HEK293 (cell line): ENCODE measurements around the gene BAIAP3.
A peak's percentile ranks its signal among the peaks of the same experiment; 100 is the strongest.

ENCODE experiments used
- EGR2 ChIP-seq: fragments of 450-650 bp; formaldehyde crosslinking; IDR thresholded peaks from 2 replicates; pipeline ENCODE4 v1.5.1; 2016; ENCODE audit warnings: low read depth, missing biosample characterization, missing genetic modification characterization
- HOXA7 ChIP-seq: sonication (generic); formaldehyde crosslinking; IDR thresholded peaks from 2 replicates; pipeline ENCODE4 v1.8.1; 2022; ENCODE audit warnings: missing genetic modification reagents, borderline replicate concordance
- INSM2 ChIP-seq: fragments of 450-650 bp; formaldehyde crosslinking; IDR thresholded peaks from 2 replicates; pipeline ENCODE4 v1.5.1; 2016; ENCODE audit warnings: missing biosample characterization, missing genetic modification characterization
- KLF17 ChIP-seq: fragments of 450-650 bp; formaldehyde crosslinking; IDR thresholded peaks from 2 replicates; pipeline ENCODE4 v1.5.1; 2016; ENCODE audit warnings: missing biosample characterization, missing genetic modification characterization
- KLF9 ChIP-seq: fragments of 450-650 bp; formaldehyde crosslinking; IDR thresholded peaks from 2 replicates; pipeline ENCODE4 v1.5.1; 2016; ENCODE audit warnings: missing biosample characterization, missing genetic modification characterization, low read depth
- MYNN ChIP-seq: fragments of 450-650 bp; formaldehyde crosslinking; IDR thresholded peaks from 2 replicates; pipeline ENCODE4 v1.5.1; 2016; ENCODE audit warnings: missing biosample characterization, missing genetic modification characterization, borderline replicate concordance
- YY1 ChIP-seq: fragments of 450-650 bp; formaldehyde crosslinking; IDR thresholded peaks from 2 replicates; pipeline ENCODE4 v1.5.1; 2018; ENCODE audit warnings: missing biosample characterization, missing genetic modification characterization
- ZBTB26 ChIP-seq: fragments of 450-650 bp; formaldehyde crosslinking; optimal IDR thresholded peaks from 2 replicates; pipeline ENCODE3; 2016; ENCODE audit warnings: missing biosample characterization, mild to moderate bottlenecking, missing genetic modification characterization
- ZEB2 ChIP-seq: fragments of 450-650 bp; formaldehyde crosslinking; IDR thresholded peaks from 2 replicates; pipeline ENCODE4 v1.5.1; 2016; ENCODE audit warnings: missing biosample characterization, missing genetic modification characterization
- ZNF114 ChIP-seq: fragments of 450-650 bp; formaldehyde crosslinking; IDR thresholded peaks from 2 replicates; pipeline ENCODE4 v1.5.0; 2017; ENCODE audit warnings: missing biosample characterization, missing genetic modification characterization
- ZNF132 ChIP-seq: fragments of 450-650 bp; formaldehyde crosslinking; IDR thresholded peaks from 2 replicates; pipeline ENCODE4 v1.5.1; 2017; ENCODE audit warnings: missing biosample characterization, missing genetic modification characterization, borderline replicate concordance
- ZNF174 ChIP-seq: fragments of 450-650 bp; formaldehyde crosslinking; IDR thresholded peaks from 2 replicates; pipeline ENCODE4 v1.5.0; 2017; ENCODE audit warnings: missing biosample characterization, mild to moderate bottlenecking, missing genetic modification characterization
- ZNF184 ChIP-seq: fragments of 450-650 bp; IDR thresholded peaks from 2 replicates; pipeline ENCODE4 v1.5.1; 2018; ENCODE audit warnings: missing biosample characterization, mild to moderate bottlenecking, missing genetic modification characterization
- ZNF202 ChIP-seq: fragments of 450-650 bp; formaldehyde crosslinking; IDR thresholded peaks from 2 replicates; pipeline ENCODE4 v1.5.1; 2016; ENCODE audit warnings: missing biosample characterization, missing genetic modification characterization, borderline replicate concordance
- ZNF211 ChIP-seq: fragments of 450-650 bp; formaldehyde crosslinking; IDR thresholded peaks from 2 replicates; pipeline ENCODE4 v1.5.1; 2016; ENCODE audit warnings: low read depth, missing biosample characterization, missing genetic modification characterization
- ZNF354C ChIP-seq: fragments of 450-650 bp; formaldehyde crosslinking; IDR thresholded peaks from 2 replicates; pipeline ENCODE4 v1.5.1; 2016; ENCODE audit warnings: missing biosample characterization, missing genetic modification characterization, low read depth, borderline replicate concordance
- ZNF416 ChIP-seq: fragments of 450-650 bp; formaldehyde crosslinking; IDR thresholded peaks from 2 replicates; pipeline ENCODE4 v1.5.1; 2016; ENCODE audit warnings: missing biosample characterization, missing genetic modification characterization
- ZNF514 ChIP-seq: fragments of 450-650 bp; formaldehyde crosslinking; IDR thresholded peaks from 2 replicates; pipeline ENCODE4 v1.5.1; 2016; ENCODE audit warnings: missing biosample characterization, missing genetic modification characterization
- ZNF544 ChIP-seq: fragments of 450-650 bp; formaldehyde crosslinking; IDR thresholded peaks from 2 replicates; pipeline ENCODE4 v1.5.0; 2017; ENCODE audit warnings: missing biosample characterization, missing genetic modification characterization
- ZNF596 ChIP-seq: fragments of 450-650 bp; IDR thresholded peaks from 2 replicates; pipeline ENCODE4 v1.5.0; 2018; ENCODE audit warnings: missing biosample characterization, mild to moderate bottlenecking, missing genetic modification characterization, moderate library complexity
- ZNF626 ChIP-seq: fragments of 450-650 bp; sonication (Bioruptor Pico); formaldehyde crosslinking; IDR thresholded peaks from 2 replicates; pipeline ENCODE4 v1.5.1; 2018; ENCODE audit warnings: missing biosample characterization, missing genetic modification characterization, inconsistent platforms
- ZNF670 ChIP-seq: fragments of 450-650 bp; formaldehyde crosslinking; IDR thresholded peaks from 2 replicates; pipeline ENCODE4 v1.5.1; 2016; ENCODE audit warnings: missing biosample characterization, missing genetic modification characterization, low read depth
- ZNF777 ChIP-seq: fragments of 450-650 bp; formaldehyde crosslinking; IDR thresholded peaks from 2 replicates; pipeline ENCODE4 v1.5.1; 2017; ENCODE audit warnings: missing biosample characterization, missing genetic modification characterization, borderline replicate concordance
- ZNF792 ChIP-seq: fragments of 450-650 bp; formaldehyde crosslinking; IDR thresholded peaks from 2 replicates; pipeline ENCODE4 v1.5.1; 2016; ENCODE audit warnings: missing biosample characterization, missing genetic modification characterization
- ZNF830 ChIP-seq: fragments of 450-650 bp; IDR thresholded peaks from 2 replicates; pipeline ENCODE4 v1.5.0; 2018; ENCODE audit warnings: missing biosample characterization, missing genetic modification characterization, low read depth, mild to moderate bottlenecking, moderate library complexity
- ZSCAN16 ChIP-seq: fragments of 450-650 bp; formaldehyde crosslinking; IDR thresholded peaks from 2 replicates; pipeline ENCODE4 v1.5.1; 2016; ENCODE audit warnings: missing biosample characterization, missing genetic modification characterization
- ZSCAN4 ChIP-seq: fragments of 450-650 bp; formaldehyde crosslinking; IDR thresholded peaks from 2 replicates; pipeline ENCODE4 v1.5.1; 2017; ENCODE audit warnings: missing biosample characterization, missing genetic modification characterization
- TF ChIP-seq, protein P1 (sequence below): fragments of 450-650 bp; formaldehyde crosslinking; IDR thresholded peaks from 2 replicates; pipeline ENCODE4 v1.5.1; 2017; ENCODE audit warnings: missing biosample characterization, mild to moderate bottlenecking, missing genetic modification characterization, moderate library complexity
- TF ChIP-seq, protein P2 (sequence below): fragments of 450-650 bp; formaldehyde crosslinking; IDR thresholded peaks from 2 replicates; pipeline ENCODE4 v1.5.1; 2017; ENCODE audit warnings: missing biosample characterization, missing genetic modification characterization
- TF ChIP-seq, protein P3 (sequence below): fragments of 450-650 bp; formaldehyde crosslinking; IDR thresholded peaks from 2 replicates; pipeline ENCODE4 v1.5.1; 2016; ENCODE audit warnings: missing biosample characterization, missing genetic modification characterization

BAIAP3 gene

GRCh38 chr16:1342526-1343427 lies 9.3 kb downstream of the BAIAP3 start (continued):
- TF ChIP-seq ZBTB26 (peak; percentile 15), HOXA7 (CRISPR knock-in tag) (no peak), KLF17 (tag by site-specific recombination) (no peak), ZNF544 (no peak), ZNF626 (tag by site-specific recombination) (no peak), EGR2 (tag by site-specific recombination) (peak; percentile 99), ZNF670 (tag by site-specific recombination) (no peak), YY1 (no peak), INSM2 (no peak), KLF9 (tag by site-specific recombination) (peak; percentile 98), ZNF596 (tag by site-specific recombination) (no peak), ZNF132 (no peak), ZNF114 (tag by site-specific recombination) (no peak), ZSCAN16 (tag by site-specific recombination) (no peak), ZNF202 (tag by site-specific recombination) (no peak), ZNF184 (tag by site-specific recombination) (no peak), MYNN (no peak), ZNF777 (tag by site-specific recombination) (no peak), ZEB2 (tag by site-specific recombination) (peak; percentile 23; the same call in 1 of the 2 replicates), ZSCAN4 (no peak), ZNF354C (no peak), ZNF416 (no peak), ZNF211 (tag by site-specific recombination) (no peak), ZNF830 (no peak), ZNF514 (tag by site-specific recombination) (no peak), ZNF792 (tag by site-specific recombination) (no peak), ZNF174 (tag by site-specific recombination) (no peak)
- TF ChIP-seq, protein P1, sequence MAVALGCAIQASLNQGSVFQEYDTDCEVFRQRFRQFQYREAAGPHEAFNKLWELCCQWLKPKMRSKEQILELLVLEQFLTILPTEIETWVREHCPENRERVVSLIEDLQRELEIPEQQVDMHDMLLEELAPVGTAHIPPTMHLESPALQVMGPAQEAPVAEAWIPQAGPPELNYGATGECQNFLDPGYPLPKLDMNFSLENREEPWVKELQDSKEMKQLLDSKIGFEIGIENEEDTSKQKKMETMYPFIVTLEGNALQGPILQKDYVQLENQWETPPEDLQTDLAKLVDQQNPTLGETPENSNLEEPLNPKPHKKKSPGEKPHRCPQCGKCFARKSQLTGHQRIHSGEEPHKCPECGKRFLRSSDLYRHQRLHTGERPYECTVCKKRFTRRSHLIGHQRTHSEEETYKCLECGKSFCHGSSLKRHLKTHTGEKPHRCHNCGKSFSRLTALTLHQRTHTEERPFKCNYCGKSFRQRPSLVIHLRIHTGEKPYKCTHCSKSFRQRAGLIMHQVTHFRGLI (tag by site-specific recombination) = peak; percentile 81
- TF ChIP-seq, protein P2, sequence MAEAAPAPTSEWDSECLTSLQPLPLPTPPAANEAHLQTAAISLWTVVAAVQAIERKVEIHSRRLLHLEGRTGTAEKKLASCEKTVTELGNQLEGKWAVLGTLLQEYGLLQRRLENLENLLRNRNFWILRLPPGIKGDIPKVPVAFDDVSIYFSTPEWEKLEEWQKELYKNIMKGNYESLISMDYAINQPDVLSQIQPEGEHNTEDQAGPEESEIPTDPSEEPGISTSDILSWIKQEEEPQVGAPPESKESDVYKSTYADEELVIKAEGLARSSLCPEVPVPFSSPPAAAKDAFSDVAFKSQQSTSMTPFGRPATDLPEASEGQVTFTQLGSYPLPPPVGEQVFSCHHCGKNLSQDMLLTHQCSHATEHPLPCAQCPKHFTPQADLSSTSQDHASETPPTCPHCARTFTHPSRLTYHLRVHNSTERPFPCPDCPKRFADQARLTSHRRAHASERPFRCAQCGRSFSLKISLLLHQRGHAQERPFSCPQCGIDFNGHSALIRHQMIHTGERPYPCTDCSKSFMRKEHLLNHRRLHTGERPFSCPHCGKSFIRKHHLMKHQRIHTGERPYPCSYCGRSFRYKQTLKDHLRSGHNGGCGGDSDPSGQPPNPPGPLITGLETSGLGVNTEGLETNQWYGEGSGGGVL = peak; percentile 79
- TF ChIP-seq, protein P3, sequence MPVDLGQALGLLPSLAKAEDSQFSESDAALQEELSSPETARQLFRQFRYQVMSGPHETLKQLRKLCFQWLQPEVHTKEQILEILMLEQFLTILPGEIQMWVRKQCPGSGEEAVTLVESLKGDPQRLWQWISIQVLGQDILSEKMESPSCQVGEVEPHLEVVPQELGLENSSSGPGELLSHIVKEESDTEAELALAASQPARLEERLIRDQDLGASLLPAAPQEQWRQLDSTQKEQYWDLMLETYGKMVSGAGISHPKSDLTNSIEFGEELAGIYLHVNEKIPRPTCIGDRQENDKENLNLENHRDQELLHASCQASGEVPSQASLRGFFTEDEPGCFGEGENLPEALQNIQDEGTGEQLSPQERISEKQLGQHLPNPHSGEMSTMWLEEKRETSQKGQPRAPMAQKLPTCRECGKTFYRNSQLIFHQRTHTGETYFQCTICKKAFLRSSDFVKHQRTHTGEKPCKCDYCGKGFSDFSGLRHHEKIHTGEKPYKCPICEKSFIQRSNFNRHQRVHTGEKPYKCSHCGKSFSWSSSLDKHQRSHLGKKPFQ (tag by site-specific recombination) = no peak
